ENCODE results near the gene ZFAND3. TPM values are rescaled to one million over a fixed set of nuclear protein-coding genes. Genes with fewer than 3 reads are reported as not detected.

The ZFAND3 gene
- total and polyA plus RNA-seq, 8 donors = 19.8 to 164 (median 37.3) TPM

GRCh38 chr6:37824170-37824569 lies 4.6 kb downstream of the ZFAND3 start:
- TF ChIP-seq CTCF (IDR thresholded peaks at IDR 0.05) = no peak
- no peak for TF ChIP-seq POLR2AphosphoS5 (IDR thresholded peaks at IDR 0.05)
- TF ChIP-seq EP300 (IDR thresholded peaks at IDR 0.05) = no peak
- no peak for TF ChIP-seq POLR2A (IDR thresholded peaks at IDR 0.05)

GRCh38 chr6:37826188-37826587 lies 6.7 kb downstream of the ZFAND3 start:
- H3K9me3 ChIP-seq = no peaks in the 10 kb centered on the region
- no peak overlapping the region for H3K4me3 ChIP-seq
- H3K4me1 ChIP-seq = peaks cover 51 to 100% (median 83%) of the 10 kb centered on the region in 4 donors
- WGBS, 5 donors = 84 to 90% (median 85%) methylated on average over 6 of the region's 6 CpGs
- H3K27me3 ChIP-seq = no peaks in the 10 kb centered on the region
- no peak for DNase-seq
- no peaks in the 10 kb centered on the region for H3K36me3 ChIP-seq
- TF ChIP-seq CTCF (IDR thresholded peaks at IDR 0.05) (no peak), POLR2AphosphoS5 (IDR thresholded peaks at IDR 0.05) (no peak), POLR2A (IDR thresholded peaks at IDR 0.05) (no peak), EP300 (IDR thresholded peaks at IDR 0.05) (no peak)
- peak overlapping the region in 1 of 5 donors; percentile 2 for H3K27ac ChIP-seq
- intact Hi-C loops (cut with DNase I; ENCODE audit: low total_unique reads) = no loop called here

More at GRCh38 chr6:37824170-37824569, 4.6 kb downstream of the ZFAND3 start:
- Histone ChIP-seq H3K4me1 (peaks cover 55 to 89% (median 74%) of the 10 kb centered on the region in 4 donors), H3K4me3 (no peak overlapping the region), H3K9me3 (no peaks in the 10 kb centered on the region), H3K27me3 (no peaks in the 10 kb centered on the region), H3K36me3 (no peaks in the 10 kb centered on the region), H3K27ac (peak overlapping the region in 1 of 5 donors; percentile 61)
- no peak for DNase-seq
- intact Hi-C loops (cut with DNase I; ENCODE audit: low total_unique reads) = no loop called here
- WGBS, 5 donors = 78 to 84% (median 80%) methylated on average over 3 of the region's 3 CpGs

GRCh38 chr6:37826993-37827392 lies 7.5 kb downstream of the ZFAND3 start:
- Histone ChIP-seq H3K4me3 (no peak overlapping the region), H3K27me3 (no peaks in the 10 kb centered on the region), H3K4me1 (peaks cover 48 to 100% (median 82%) of the 10 kb centered on the region in 4 donors), H3K36me3 (no peaks in the 10 kb centered on the region), H3K27ac (no peak overlapping the region), H3K9me3 (no peaks in the 10 kb centered on the region)
- no peak for DNase-seq
- no peak for TF ChIP-seq EP300 (IDR thresholded peaks at IDR 0.05)
- TF ChIP-seq POLR2A (IDR thresholded peaks at IDR 0.05) = no peak
- no peak for TF ChIP-seq CTCF (IDR thresholded peaks at IDR 0.05)
- no peak for TF ChIP-seq POLR2AphosphoS5 (IDR thresholded peaks at IDR 0.05)
- intact Hi-C loops (cut with DNase I; ENCODE audit: low total_unique reads) = no loop called here
- 75 to 84% (median 83%) methylated on average over 2 of the region's 2 CpGs for WGBS, 5 donors

GRCh38 chr6:37827603-37828265 lies 8.2 kb downstream of the ZFAND3 start:
- Histone ChIP-seq H3K27ac (no peak overlapping the region), H3K4me1 (peaks cover 40 to 100% (median 78%) of the 10 kb centered on the region in 4 donors), H3K9me3 (no peaks in the 10 kb centered on the region), H3K27me3 (no peaks in the 10 kb centered on the region), H3K4me3 (no peak overlapping the region), H3K36me3 (peaks cover 0 to 2% (median 0%) of the 10 kb centered on the region in 4 donors)
- intact Hi-C loops (cut with DNase I; ENCODE audit: low total_unique reads) = no loop called here
- TF ChIP-seq POLR2AphosphoS5 (IDR thresholded peaks at IDR 0.05) = no peak
- no peak for DNase-seq
- 52 to 60% (median 57%) methylated on average over 4 of the region's 4 CpGs for WGBS, 5 donors

GRCh38 chr6:37830225-37830624 lies 10.7 kb downstream of the ZFAND3 start:
- no peak overlapping the region for H3K27ac ChIP-seq
- intact Hi-C loops (cut with DNase I; ENCODE audit: low total_unique reads) = no loop called here
- DNase-seq = no peak
- no peak for TF ChIP-seq POLR2AphosphoS5 (IDR thresholded peaks at IDR 0.05)
- no peak for TF ChIP-seq CTCF (IDR thresholded peaks at IDR 0.05)
- TF ChIP-seq POLR2A (IDR thresholded peaks at IDR 0.05) = no peak
- no peak for TF ChIP-seq EP300 (IDR thresholded peaks at IDR 0.05)
- H3K9me3 ChIP-seq = no peaks in the 10 kb centered on the region
- 78 to 95% (median 86%) methylated on average over 2 of the region's 2 CpGs for WGBS, 5 donors
- H3K4me3 ChIP-seq = no peak overlapping the region
- no peaks in the 10 kb centered on the region for H3K27me3 ChIP-seq
- peaks cover 29 to 80% (median 58%) of the 10 kb centered on the region in 4 donors for H3K4me1 ChIP-seq
- H3K36me3 ChIP-seq = peaks cover 0 to 16% (median 3%) of the 10 kb centered on the region in 4 donors

Data from stomach (tissue), 9 donors.